ENCODE data around the gene SNED1.
"Not testable (repeated sequence)": the region's sequence is repeated elsewhere in the genome, so short reads cannot be mapped to it uniquely, and the experiment has no call there.

Gene SNED1

DNA sequence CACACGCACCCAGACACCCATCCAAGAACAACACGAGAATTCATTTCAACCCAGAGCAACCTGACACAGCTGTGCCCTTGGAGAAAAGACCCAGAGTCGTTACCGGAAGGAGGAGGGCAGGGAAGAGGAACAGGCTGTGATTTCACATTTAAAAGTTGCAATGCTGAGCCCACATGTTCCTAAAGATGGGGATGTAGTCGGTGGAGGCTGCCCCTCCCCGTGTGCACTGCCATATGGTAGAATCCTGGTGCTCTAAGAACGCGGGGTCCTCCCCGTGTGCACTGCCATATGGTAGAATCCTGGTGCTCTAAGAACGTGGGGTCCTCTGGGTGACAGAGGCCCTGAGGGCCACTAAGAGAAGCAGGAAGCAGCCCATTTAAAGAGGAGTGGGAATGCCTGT is 92.8 kb downstream of the SNED1 start:
- DNase-seq = no peak
- H3K27me3 ChIP-seq = no peaks in the 10 kb centered on the region
- TF ChIP-seq, protein P1, sequence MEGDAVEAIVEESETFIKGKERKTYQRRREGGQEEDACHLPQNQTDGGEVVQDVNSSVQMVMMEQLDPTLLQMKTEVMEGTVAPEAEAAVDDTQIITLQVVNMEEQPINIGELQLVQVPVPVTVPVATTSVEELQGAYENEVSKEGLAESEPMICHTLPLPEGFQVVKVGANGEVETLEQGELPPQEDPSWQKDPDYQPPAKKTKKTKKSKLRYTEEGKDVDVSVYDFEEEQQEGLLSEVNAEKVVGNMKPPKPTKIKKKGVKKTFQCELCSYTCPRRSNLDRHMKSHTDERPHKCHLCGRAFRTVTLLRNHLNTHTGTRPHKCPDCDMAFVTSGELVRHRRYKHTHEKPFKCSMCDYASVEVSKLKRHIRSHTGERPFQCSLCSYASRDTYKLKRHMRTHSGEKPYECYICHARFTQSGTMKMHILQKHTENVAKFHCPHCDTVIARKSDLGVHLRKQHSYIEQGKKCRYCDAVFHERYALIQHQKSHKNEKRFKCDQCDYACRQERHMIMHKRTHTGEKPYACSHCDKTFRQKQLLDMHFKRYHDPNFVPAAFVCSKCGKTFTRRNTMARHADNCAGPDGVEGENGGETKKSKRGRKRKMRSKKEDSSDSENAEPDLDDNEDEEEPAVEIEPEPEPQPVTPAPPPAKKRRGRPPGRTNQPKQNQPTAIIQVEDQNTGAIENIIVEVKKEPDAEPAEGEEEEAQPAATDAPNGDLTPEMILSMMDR (IDR thresholded peaks at IDR 0.05) = no peak
- no peaks in the 10 kb centered on the region for H3K4me1 ChIP-seq
- H3K4me3 ChIP-seq = no peak overlapping the region
- H3K9me3 ChIP-seq = no peaks in the 10 kb centered on the region
- H3K36me3 ChIP-seq = peaks cover 51 to 100% (median 96%) of the 10 kb centered on the region in 3 donors
- intact Hi-C loops (cut with DNase I; ENCODE audit: low total_unique reads) = no loop called here
- H3K27ac ChIP-seq = no peak overlapping the region

DNA sequence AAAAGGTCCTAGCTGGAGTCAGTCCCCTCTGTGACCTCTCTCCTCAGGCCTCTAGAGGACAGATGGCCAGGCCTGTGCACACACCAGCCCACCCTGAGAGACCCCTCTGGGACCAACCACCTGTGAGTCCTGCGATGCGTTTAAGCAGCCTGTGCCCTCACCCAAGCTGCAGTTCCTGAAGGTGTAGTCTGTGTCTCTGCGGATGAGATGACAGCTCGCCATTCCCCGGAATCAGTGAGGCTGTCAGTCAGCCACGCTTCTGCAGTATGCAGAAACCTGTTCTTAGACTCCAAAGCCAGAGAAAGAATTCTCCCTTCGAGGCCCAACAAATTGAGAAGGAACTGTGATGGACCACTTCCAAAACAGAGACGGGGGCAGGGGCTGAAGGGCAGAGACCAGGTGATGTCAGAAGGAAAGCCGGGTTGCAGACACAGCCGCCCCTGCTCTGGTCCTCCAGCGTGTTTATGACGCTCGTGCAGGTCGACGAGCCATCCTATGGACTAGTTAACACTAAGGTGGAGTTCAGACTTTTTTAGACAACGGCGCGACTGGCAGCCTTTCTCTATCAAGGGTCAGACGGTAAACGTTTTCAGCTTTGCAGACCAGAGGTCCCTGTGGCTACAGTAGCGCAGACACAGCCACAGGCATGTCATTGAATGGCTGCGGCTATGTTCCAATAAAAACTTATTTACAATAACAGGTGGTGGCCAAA is 93.5 kb downstream of the SNED1 start:
- Histone ChIP-seq H3K36me3 (peaks cover 50 to 100% (median 93%) of the 10 kb centered on the region in 3 donors), H3K27ac (no peak overlapping the region), H3K4me1 (no peaks in the 10 kb centered on the region), H3K4me3 (no peak overlapping the region), H3K27me3 (no peaks in the 10 kb centered on the region), H3K9me3 (no peaks in the 10 kb centered on the region)
- TF ChIP-seq, protein P1 (IDR thresholded peaks at IDR 0.05) = no peak
- no peak for DNase-seq
- intact Hi-C loops (cut with DNase I; ENCODE audit: low total_unique reads) = no loop called here

DNA sequence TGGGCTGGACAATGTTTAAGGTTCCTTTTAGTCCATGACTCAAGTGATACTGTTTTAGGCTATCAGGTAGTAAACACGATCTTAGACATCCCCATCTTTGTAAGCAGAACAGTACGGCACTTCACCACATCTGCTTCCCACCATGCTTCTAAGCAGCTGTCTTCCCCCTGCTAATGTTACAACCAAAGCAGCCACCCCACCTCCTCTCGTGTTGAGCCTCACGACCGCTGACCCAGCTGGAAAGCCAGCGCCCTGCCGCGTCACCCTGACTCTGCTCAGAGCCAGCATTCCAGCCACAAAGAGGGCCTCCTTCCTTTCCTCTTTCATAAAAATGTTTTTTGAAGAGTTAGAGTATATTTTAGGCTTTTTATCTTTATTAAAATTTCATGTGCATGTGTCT is 94.3 kb downstream of the SNED1 start:
- H3K36me3 ChIP-seq = peaks cover 48 to 100% (median 85%) of the 10 kb centered on the region in 3 donors
- no peaks in the 10 kb centered on the region for H3K9me3 ChIP-seq
- intact Hi-C loops (cut with DNase I; ENCODE audit: low total_unique reads) = no loop called here
- H3K27me3 ChIP-seq = no peaks in the 10 kb centered on the region
- no peak for DNase-seq
- TF ChIP-seq, protein P1 (IDR thresholded peaks at IDR 0.05) = no peak
- no peaks in the 10 kb centered on the region for H3K4me1 ChIP-seq
- H3K27ac ChIP-seq = no peak overlapping the region
- H3K4me3 ChIP-seq = no peak overlapping the region

DNA sequence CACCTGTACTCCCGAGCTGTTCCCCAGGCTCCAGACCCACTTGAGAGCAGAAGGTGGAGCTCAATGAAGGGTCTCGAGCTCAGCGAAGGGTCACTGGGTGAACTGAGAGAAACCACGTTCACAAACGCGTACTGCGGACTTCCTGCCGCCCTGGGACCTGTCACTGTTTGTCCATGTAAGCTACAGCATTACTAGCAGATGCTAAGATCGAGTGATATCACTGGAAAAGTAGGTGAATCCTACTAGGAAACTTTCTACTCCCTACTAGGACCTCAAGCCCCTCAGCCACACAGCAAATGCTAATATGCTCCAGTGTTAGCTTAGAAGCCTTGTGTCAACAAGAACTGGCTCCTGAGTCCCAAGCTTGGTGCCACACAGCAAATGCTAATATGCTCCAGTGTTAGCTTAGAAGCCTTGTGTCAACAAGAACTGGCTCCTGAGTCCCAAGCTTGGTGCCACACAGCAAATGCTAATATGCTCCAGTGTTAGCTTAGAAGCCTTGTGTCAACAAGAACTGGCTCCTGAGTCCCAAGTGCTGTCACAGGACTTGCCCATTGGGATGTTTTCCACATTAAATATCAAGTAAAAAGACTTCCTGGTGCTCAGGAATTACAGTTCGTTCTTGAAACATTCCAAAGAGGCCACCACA is 94.8 kb downstream of the SNED1 start:
- intact Hi-C loops (cut with DNase I; ENCODE audit: low total_unique reads); H3K27me3 ChIP-seq; H3K4me1 ChIP-seq; H3K9me3 ChIP-seq; H3K4me3 ChIP-seq; DNase-seq; H3K27ac ChIP-seq: not testable (repeated sequence)
- H3K36me3 ChIP-seq = peaks cover 42 to 99% (median 82%) of the 10 kb centered on the region in 3 donors

DNA sequence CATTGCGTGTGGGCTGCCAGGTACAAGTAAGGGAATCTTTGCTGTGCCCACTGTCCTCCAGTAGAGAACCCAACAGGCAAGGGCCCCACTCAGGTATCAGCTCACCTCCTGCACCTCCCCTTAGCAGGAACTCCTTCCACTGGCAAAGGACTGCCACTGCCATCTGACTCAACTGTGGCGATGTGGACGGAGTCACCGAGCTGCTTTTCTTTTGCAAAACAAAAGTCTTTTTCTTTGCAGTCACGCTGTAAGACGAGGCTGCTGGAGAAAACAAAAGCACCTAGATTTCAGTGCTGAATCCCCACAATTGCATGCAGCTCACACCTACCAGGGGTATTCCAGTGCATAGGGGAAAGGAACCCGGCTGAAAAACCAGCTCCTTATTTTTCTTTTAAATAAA is 95.8 kb downstream of the SNED1 start:
- H3K4me3 ChIP-seq = no peak overlapping the region
- H3K9me3 ChIP-seq = no peaks in the 10 kb centered on the region
- TF ChIP-seq, protein P1 (IDR thresholded peaks at IDR 0.05) = no peak
- peaks cover 36 to 99% (median 82%) of the 10 kb centered on the region in 3 donors for H3K36me3 ChIP-seq
- H3K4me1 ChIP-seq = no peaks in the 10 kb centered on the region
- H3K27me3 ChIP-seq = no peaks in the 10 kb centered on the region
- intact Hi-C loops (cut with DNase I; ENCODE audit: low total_unique reads) = no loop called here
- no peak for DNase-seq
- H3K27ac ChIP-seq = no peak overlapping the region

DNA sequence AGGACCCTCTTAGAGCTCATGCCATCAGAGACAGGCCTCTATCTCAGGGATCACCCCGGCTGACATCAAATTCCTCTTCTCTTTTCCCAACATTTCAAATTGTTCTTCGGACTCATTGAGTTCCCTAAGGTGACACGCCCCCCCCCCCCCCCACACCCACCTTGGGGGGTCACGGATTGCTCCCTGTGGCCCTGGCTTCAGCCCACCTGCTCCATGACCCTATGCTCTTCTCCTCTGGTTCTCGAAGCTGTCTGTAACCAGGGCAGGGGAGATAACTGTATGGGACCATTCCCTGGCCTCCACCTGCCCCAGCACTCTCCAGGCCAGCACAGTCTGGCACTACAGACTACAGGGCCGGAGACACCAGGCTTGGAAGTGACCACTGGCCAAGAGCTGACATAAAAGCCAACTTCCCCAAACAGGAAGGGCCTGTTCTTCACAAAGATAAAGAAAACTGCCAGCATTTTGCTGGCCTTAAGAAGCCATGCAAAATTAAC is 96.6 kb downstream of the SNED1 start:
- no peak overlapping the region for H3K27ac ChIP-seq
- H3K9me3 ChIP-seq = no peaks in the 10 kb centered on the region
- no peak overlapping the region for H3K4me3 ChIP-seq
- no peaks in the 10 kb centered on the region for H3K27me3 ChIP-seq
- intact Hi-C loops (cut with DNase I; ENCODE audit: low total_unique reads) = no loop called here
- H3K36me3 ChIP-seq = peaks cover 36 to 99% (median 79%) of the 10 kb centered on the region in 3 donors
- TF ChIP-seq, protein P1 (IDR thresholded peaks at IDR 0.05) = no peak
- H3K4me1 ChIP-seq = no peaks in the 10 kb centered on the region
- DNase-seq = no peak
